Muscle of back (tissue), 11 donors: ENCODE results near the gene CHSY1. TPM values are rescaled to one million over a fixed set of nuclear protein-coding genes. Genes with fewer than 3 reads are reported as not detected.

Source experiments
- DNase-seq, 3 donors: peaks; one replicate each; pipeline versions ENCODE4 v3.0.0 to v3.0.0-alpha.2; 2013
- polyA plus RNA-seq, 10 donors: library from polyadenylated mRNA; unstranded; fragments of 120-200 nt; gene quantifications; one replicate each; pipeline ENCODE4 v1.2.1, GENCODE V29; 2013; ENCODE audit not compliant: insufficient read length in 10 of 10

The CHSY1 gene
- polyA plus RNA-seq, 10 donors: 31.2 to 48.4 (median 37.8) TPM

GRCh38 chr15:101246824-101247745 is 4.8 kb downstream of the CHSY1 start:
- DNase-seq: no peak

GRCh38 chr15:101246391-101246790 is 5.5 kb downstream of the CHSY1 start:
- DNase-seq: no peak

- DNase-seq: no peak
These were observed 6.8 kb downstream of the CHSY1 start for GRCh38 chr15:101244889-101245668.

GRCh38 chr15:101244036-101244781 is 7.6 kb downstream of the CHSY1 start:
- DNase-seq: no peak

GRCh38 chr15:101243420-101243819 is 8.4 kb downstream of the CHSY1 start:
- no peak for DNase-seq

GRCh38 chr15:101242999-101243336 is 8.9 kb downstream of the CHSY1 start:
- DNase-seq: no peak

GRCh38 chr15:101242160-101242998 is 9.5 kb downstream of the CHSY1 start:
- peak in 1 of 3 donors; percentile 53 for DNase-seq

- peak; percentile 45 to 77 (median 55) for DNase-seq
These were observed 11.5 kb downstream of the CHSY1 start for GRCh38 chr15:101240358-101240757.

- no peak for DNase-seq
These were observed 12.1 kb downstream of the CHSY1 start for GRCh38 chr15:101239724-101240136.

GRCh38 chr15:101237251-101237650 is 14.6 kb downstream of the CHSY1 start:
- no peak for DNase-seq

GRCh38 chr15:101233651-101234280 is 18.1 kb downstream of the CHSY1 start:
- no peak for DNase-seq

GRCh38 chr15:101232677-101233076 is 19.2 kb downstream of the CHSY1 start:
- no peak for DNase-seq

- no peak for DNase-seq
These were observed 23.5 kb downstream of the CHSY1 start for GRCh38 chr15:101228313-101228712.

- no peak for DNase-seq
These were observed 26.2 kb downstream of the CHSY1 start for GRCh38 chr15:101225658-101226057.

- no peak for DNase-seq
These were observed 29.9 kb downstream of the CHSY1 start for GRCh38 chr15:101221902-101222301.

- no peak for DNase-seq
These were observed 31.8 kb downstream of the CHSY1 start for GRCh38 chr15:101220060-101220459.

- no peak for DNase-seq
These were observed 32.4 kb downstream of the CHSY1 start for GRCh38 chr15:101219441-101219840.

GRCh38 chr15:101217446-101217845 is 34.4 kb downstream of the CHSY1 start:
- no peak for DNase-seq

- no peak for DNase-seq
These were observed 35.7 kb downstream of the CHSY1 start for GRCh38 chr15:101216100-101216499.

- DNase-seq: no peak
These were observed 36.2 kb downstream of the CHSY1 start for GRCh38 chr15:101215681-101216080.
